ENCODE measurements around the gene SLC26A3.

SLC26A3 gene

GRCh38 chr7:107838816-107839565, 36.0 kb upstream of the SLC26A3 start:
- no peak overlapping the region for H3K4me3 ChIP-seq (ENCODE audit: low read depth, low read length)
- POLR2A ChIA-PET: interaction anchor here (0.6 kb wide), 1 partner anchor 58 kb away, joined by 3 read pairs; no protein-coding TSS in a partner anchor
- TF ChIP-seq MZF1 (tag by site-specific recombination; IDR thresholded peaks at IDR 0.05; ENCODE audit: borderline replicate concordance) (no peak), ZNF366 (tag by site-specific recombination; conservative IDR thresholded peaks at IDR 0.05) (no peak)
- TF ChIP-seq, protein P1, sequence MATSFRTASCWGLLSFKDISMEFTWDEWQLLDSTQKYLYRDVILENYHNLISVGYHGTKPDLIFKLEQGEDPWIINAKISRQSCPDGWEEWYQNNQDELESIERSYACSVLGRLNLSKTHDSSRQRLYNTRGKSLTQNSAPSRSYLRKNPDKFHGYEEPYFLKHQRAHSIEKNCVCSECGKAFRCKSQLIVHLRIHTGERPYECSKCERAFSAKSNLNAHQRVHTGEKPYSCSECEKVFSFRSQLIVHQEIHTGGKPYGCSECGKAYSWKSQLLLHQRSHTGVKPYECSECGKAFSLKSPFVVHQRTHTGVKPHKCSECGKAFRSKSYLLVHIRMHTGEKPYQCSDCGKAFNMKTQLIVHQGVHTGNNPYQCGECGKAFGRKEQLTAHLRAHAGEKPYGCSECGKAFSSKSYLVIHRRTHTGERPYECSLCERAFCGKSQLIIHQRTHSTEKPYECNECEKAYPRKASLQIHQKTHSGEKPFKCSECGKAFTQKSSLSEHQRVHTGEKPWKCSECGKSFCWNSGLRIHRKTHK (tag by site-specific recombination; IDR thresholded peaks at IDR 0.05): no peak
- TF ChIP-seq, protein P2, sequence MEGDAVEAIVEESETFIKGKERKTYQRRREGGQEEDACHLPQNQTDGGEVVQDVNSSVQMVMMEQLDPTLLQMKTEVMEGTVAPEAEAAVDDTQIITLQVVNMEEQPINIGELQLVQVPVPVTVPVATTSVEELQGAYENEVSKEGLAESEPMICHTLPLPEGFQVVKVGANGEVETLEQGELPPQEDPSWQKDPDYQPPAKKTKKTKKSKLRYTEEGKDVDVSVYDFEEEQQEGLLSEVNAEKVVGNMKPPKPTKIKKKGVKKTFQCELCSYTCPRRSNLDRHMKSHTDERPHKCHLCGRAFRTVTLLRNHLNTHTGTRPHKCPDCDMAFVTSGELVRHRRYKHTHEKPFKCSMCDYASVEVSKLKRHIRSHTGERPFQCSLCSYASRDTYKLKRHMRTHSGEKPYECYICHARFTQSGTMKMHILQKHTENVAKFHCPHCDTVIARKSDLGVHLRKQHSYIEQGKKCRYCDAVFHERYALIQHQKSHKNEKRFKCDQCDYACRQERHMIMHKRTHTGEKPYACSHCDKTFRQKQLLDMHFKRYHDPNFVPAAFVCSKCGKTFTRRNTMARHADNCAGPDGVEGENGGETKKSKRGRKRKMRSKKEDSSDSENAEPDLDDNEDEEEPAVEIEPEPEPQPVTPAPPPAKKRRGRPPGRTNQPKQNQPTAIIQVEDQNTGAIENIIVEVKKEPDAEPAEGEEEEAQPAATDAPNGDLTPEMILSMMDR (tag by site-specific recombination; IDR thresholded peaks at IDR 0.05): no peak
- H3K4me1 ChIP-seq (ENCODE audit: control insufficient read depth, insufficient read depth, low read length): peaks cover 3% of the 10 kb centered on the region; the same call in 1 of the 2 replicates
- H3K9me3 ChIP-seq (ENCODE audit: control insufficient read depth, insufficient read depth, low read depth, low read length): no peaks in the 10 kb centered on the region
- no peak overlapping the region for H3K27ac ChIP-seq (ENCODE audit: extremely low read depth, low read depth, low read length)
- H3K36me3 ChIP-seq (ENCODE audit: control insufficient read depth in 2 of 2, insufficient read depth in 1 of 2, low read length in 2 of 2): no peaks in the 10 kb centered on the region
- CTCF ChIA-PET: no interaction called here

- ChIA-PET POLR2A (no interaction called here), CTCF (no interaction called here)
- Histone ChIP-seq H3K36me3 (ENCODE audit: control insufficient read depth in 2 of 2, insufficient read depth in 1 of 2, low read length in 2 of 2) (no peaks in the 10 kb centered on the region), H3K9me3 (ENCODE audit: control insufficient read depth, insufficient read depth, low read depth, low read length) (no peaks in the 10 kb centered on the region), H3K4me1 (ENCODE audit: control insufficient read depth, insufficient read depth, low read length) (peaks cover 3% of the 10 kb centered on the region; the same call in 1 of the 2 replicates), H3K27ac (ENCODE audit: extremely low read depth, low read depth, low read length) (no peak overlapping the region), H3K4me3 (ENCODE audit: low read depth, low read length) (no peak overlapping the region)
- no peak for TF ChIP-seq ZNF654 (tag by site-specific recombination; IDR thresholded peaks at IDR 0.05; ENCODE audit: low read depth)
- TF ChIP-seq ZBTB11 (tag by site-specific recombination; conservative IDR thresholded peaks at IDR 0.05; ENCODE audit: low read depth): no peak
- 0 out of 2 replicates have a peak, but pooled peaks have one; percentile 36 for TF ChIP-seq ZNF121 (tag by site-specific recombination; IDR thresholded peaks at IDR 0.05)
Measured at GRCh38 chr7:107838024-107838601, 35.1 kb upstream of the SLC26A3 start.

DNA sequence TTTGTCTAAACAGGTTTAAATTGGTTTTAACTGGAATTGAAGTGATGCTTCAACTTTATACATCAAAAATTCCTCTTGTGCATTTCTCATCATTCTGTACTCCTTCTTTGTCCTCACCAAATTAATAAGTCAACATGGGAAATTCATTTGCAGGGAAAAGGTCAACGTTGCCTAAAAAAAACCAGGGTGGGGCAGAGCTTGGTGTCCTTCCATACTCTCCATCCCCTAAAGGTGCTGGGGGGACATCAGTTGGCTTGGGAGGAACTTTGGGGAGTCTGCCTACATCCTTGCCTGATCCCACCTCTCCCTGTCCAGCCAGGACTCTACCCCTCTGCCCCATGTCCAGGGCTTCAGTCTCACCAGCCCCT, 34.1 kb upstream of the SLC26A3 start:
- Histone ChIP-seq H3K9me3 (ENCODE audit: control insufficient read depth, insufficient read depth, low read depth, low read length) (no peaks in the 10 kb centered on the region), H3K27ac (ENCODE audit: extremely low read depth, low read depth, low read length) (no peak overlapping the region), H3K36me3 (ENCODE audit: control insufficient read depth in 2 of 2, insufficient read depth in 1 of 2, low read length in 2 of 2) (no peaks in the 10 kb centered on the region), H3K4me1 (ENCODE audit: control insufficient read depth, insufficient read depth, low read length) (peaks cover 3% of the 10 kb centered on the region; the same call in 1 of the 2 replicates), H3K4me3 (ENCODE audit: low read depth, low read length) (no peak overlapping the region)
- ChIA-PET POLR2A (no interaction called here), CTCF (no interaction called here)
- TF ChIP-seq ZNF416 (tag by site-specific recombination; IDR thresholded peaks at IDR 0.05) (no peak), ZNF146 (tag by site-specific recombination; IDR thresholded peaks at IDR 0.05) (no peak), ZNF423 (tag by site-specific recombination; IDR thresholded peaks at IDR 0.05) (no peak), OVOL3 (tag by site-specific recombination; IDR thresholded peaks at IDR 0.05) (no peak), ZNF830 (tag by site-specific recombination; IDR thresholded peaks at IDR 0.05; ENCODE audit: low read depth) (no peak), ZNF791 (tag by site-specific recombination; IDR thresholded peaks at IDR 0.05) (no peak), ZNF529 (tag by site-specific recombination; IDR thresholded peaks at IDR 0.05; ENCODE audit: insufficient replicate concordance) (no peak), ZNF623 (tag by site-specific recombination; IDR thresholded peaks at IDR 0.05) (no peak), ZNF645 (tag by site-specific recombination; IDR thresholded peaks at IDR 0.05) (no peak), ZNF121 (tag by site-specific recombination; IDR thresholded peaks at IDR 0.05) (no peak)
- TF ChIP-seq, protein P3, sequence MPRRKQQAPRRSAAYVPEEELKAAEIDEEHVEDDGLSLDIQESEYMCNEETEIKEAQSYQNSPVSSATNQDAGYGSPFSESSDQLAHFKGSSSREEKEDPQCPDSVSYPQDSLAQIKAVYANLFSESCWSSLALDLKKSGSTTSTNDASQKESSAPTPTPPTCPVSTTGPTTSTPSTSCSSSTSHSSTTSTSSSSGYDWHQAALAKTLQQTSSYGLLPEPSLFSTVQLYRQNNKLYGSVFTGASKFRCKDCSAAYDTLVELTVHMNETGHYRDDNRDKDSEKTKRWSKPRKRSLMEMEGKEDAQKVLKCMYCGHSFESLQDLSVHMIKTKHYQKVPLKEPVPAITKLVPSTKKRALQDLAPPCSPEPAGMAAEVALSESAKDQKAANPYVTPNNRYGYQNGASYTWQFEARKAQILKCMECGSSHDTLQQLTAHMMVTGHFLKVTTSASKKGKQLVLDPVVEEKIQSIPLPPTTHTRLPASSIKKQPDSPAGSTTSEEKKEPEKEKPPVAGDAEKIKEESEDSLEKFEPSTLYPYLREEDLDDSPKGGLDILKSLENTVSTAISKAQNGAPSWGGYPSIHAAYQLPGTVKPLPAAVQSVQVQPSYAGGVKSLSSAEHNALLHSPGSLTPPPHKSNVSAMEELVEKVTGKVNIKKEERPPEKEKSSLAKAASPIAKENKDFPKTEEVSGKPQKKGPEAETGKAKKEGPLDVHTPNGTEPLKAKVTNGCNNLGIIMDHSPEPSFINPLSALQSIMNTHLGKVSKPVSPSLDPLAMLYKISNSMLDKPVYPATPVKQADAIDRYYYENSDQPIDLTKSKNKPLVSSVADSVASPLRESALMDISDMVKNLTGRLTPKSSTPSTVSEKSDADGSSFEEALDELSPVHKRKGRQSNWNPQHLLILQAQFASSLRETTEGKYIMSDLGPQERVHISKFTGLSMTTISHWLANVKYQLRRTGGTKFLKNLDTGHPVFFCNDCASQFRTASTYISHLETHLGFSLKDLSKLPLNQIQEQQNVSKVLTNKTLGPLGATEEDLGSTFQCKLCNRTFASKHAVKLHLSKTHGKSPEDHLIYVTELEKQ (tag by site-specific recombination; IDR thresholded peaks at IDR 0.05; ENCODE audit: borderline replicate concordance): no peak

Data from HEK293 (cell line).